Fibroblast of lung (primary cell): Measurements from ENCODE around the gene SORCS2.

ENCODE experiments used
- EZH2 ChIP-seq: IDR thresholded peaks from 2 replicates; pipeline ENCODE4 v1.5.1; 2012; ENCODE audit warnings: low read length, control low read depth, mild to moderate bottlenecking; ENCODE audit errors: missing control alignments
- TF ChIP-seq, protein P1 (sequence below), 2 donors: IDR thresholded peaks in 1 of 2; conservative IDR thresholded peaks in 1 of 2; 1 replicate in 1 of 2; 2 replicates in 1 of 2; pipeline ENCODE4 v1.5.1; 2011 to 2012; ENCODE audit warnings: low read length in 2 of 2, control low read depth in 1 of 2, inconsistent platforms in 1 of 2, low read depth in 1 of 2, mild to moderate bottlenecking in 1 of 2

DNA sequence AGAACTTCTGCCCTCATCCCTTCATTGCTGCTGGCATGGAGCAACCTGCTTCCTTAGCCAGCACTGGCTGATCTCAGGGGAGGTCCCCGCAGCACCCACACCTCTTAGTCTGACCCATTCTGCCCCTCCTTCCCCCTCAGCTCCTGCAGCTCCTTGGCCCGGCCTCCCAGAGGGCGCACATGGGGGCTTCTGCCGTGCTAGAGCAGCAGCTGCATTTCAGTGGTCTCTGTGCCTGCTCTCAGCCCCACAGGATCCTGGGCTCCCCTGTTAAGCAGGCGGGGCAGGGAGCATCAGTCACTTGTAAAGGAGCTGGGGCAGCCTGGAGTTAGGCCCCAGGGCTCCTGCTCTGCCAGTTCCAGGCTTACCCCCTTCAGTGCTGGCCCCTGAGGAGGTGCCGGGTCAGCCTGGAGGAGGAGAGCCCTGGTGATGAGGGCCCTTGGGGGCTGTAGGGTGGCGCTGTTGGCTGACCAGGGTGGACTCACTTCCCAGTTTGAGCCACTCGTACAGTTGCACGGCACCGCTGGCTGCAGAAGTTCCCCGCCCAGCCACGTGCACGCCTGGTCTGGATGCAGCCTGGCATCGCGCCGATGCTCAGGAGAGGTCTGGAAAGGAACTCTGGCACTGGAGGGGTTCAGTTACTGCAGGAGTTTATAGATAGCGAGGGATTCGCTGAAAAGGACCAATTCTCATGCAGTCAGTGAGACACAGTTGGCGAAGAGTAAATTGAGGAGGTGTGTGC lies 327.5 kb downstream of the SORCS2 start:
- TF ChIP-seq, protein P1, sequence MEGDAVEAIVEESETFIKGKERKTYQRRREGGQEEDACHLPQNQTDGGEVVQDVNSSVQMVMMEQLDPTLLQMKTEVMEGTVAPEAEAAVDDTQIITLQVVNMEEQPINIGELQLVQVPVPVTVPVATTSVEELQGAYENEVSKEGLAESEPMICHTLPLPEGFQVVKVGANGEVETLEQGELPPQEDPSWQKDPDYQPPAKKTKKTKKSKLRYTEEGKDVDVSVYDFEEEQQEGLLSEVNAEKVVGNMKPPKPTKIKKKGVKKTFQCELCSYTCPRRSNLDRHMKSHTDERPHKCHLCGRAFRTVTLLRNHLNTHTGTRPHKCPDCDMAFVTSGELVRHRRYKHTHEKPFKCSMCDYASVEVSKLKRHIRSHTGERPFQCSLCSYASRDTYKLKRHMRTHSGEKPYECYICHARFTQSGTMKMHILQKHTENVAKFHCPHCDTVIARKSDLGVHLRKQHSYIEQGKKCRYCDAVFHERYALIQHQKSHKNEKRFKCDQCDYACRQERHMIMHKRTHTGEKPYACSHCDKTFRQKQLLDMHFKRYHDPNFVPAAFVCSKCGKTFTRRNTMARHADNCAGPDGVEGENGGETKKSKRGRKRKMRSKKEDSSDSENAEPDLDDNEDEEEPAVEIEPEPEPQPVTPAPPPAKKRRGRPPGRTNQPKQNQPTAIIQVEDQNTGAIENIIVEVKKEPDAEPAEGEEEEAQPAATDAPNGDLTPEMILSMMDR (conservative IDR thresholded peaks at IDR 0.05 in 1 of 2, IDR thresholded peaks at IDR 0.05 in 1 of 2; ENCODE audit: low read depth in 1 of 2, low read length in 2 of 2), result no peak
- TF ChIP-seq EZH2, result no peak
